ENCODE results near the gene ZP4. TPM values are rescaled to one million over a fixed set of nuclear protein-coding genes. Genes with fewer than 3 reads are reported as not detected.

ZP4 gene
- not detected in 2 replicates for total RNA-seq (2014; rRNA removed; shearing (Covaris generic))

GRCh38 chr1:237890822-237891221 is at the start of gene ZP4:
TSS of gene ZP4 (minus strand) at chr1:237890922. CDS start at chr1:237890635, 287 bp downstream.
- no peak for DNase-seq (ENCODE audit: low read depth)

- DNase-seq (ENCODE audit: low read depth), result peak; percentile 9
Observed at GRCh38 chr1:237938553-237938952, 47.8 kb upstream of the ZP4 start.

- DNase-seq (ENCODE audit: low read depth), result no peak
Observed at GRCh38 chr1:237938068-237938467, 47.3 kb upstream of the ZP4 start.

- DNase-seq (ENCODE audit: low read depth), result peak; percentile 20
Observed at GRCh38 chr1:237932816-237933215, 42.1 kb upstream of the ZP4 start.

- DNase-seq (ENCODE audit: low read depth), result no peak
Observed at GRCh38 chr1:237931581-237931980, 40.9 kb upstream of the ZP4 start.

- no peak for DNase-seq (ENCODE audit: low read depth)
Observed at GRCh38 chr1:237927198-237927597, 36.5 kb upstream of the ZP4 start.

GRCh38 chr1:237921306-237921705 is 30.6 kb upstream of the ZP4 start:
- no peak for DNase-seq (ENCODE audit: low read depth)

GRCh38 chr1:237913345-237913744 is 22.6 kb upstream of the ZP4 start:
- no peak for DNase-seq (ENCODE audit: low read depth)

GRCh38 chr1:237911911-237912310 is 21.2 kb upstream of the ZP4 start:
- peak; percentile 54 for DNase-seq (ENCODE audit: low read depth)

GRCh38 chr1:237910834-237911233 is 20.1 kb upstream of the ZP4 start:
- DNase-seq (ENCODE audit: low read depth), result no peak

GRCh38 chr1:237903961-237904360 is 13.2 kb upstream of the ZP4 start:
- no peak for DNase-seq (ENCODE audit: low read depth)

GRCh38 chr1:237902960-237903743 is 12.4 kb upstream of the ZP4 start:
- no peak for DNase-seq (ENCODE audit: low read depth)

GRCh38 chr1:237901299-237901934 is 10.7 kb upstream of the ZP4 start:
- DNase-seq (ENCODE audit: low read depth), result peak; percentile 24

- no peak for DNase-seq (ENCODE audit: low read depth)
Observed at GRCh38 chr1:237895630-237896029, 4.9 kb upstream of the ZP4 start.

GRCh38 chr1:237894131-237894530 is 3.4 kb upstream of the ZP4 start:
- DNase-seq (ENCODE audit: low read depth), result no peak

GRCh38 chr1:237891979-237892378 is 1.3 kb upstream of the ZP4 start:
- DNase-seq (ENCODE audit: low read depth), result no peak

GRCh38 chr1:237891266-237891665 is 544 bp upstream of the ZP4 start:
- no peak for DNase-seq (ENCODE audit: low read depth)

GRCh38 chr1:237890416-237890815 is 306 bp downstream of the ZP4 start:
- no peak for DNase-seq (ENCODE audit: low read depth)

GRCh38 chr1:237888143-237888542 is 2.6 kb downstream of the ZP4 start:
- DNase-seq (ENCODE audit: low read depth), result no peak

GRCh38 chr1:237887542-237887941 is 3.2 kb downstream of the ZP4 start:
- DNase-seq (ENCODE audit: low read depth), result no peak

- DNase-seq (ENCODE audit: low read depth), result no peak
Observed at GRCh38 chr1:237884237-237884636, 6.5 kb downstream of the ZP4 start.

- DNase-seq (ENCODE audit: low read depth), result peak; percentile 78
Observed at GRCh38 chr1:237879195-237879594, 11.5 kb downstream of the ZP4 start.

GRCh38 chr1:237878406-237878805 is 12.3 kb downstream of the ZP4 start:
- no peak for DNase-seq (ENCODE audit: low read depth)

Measured in M059J (cell line).